GM19438 (cell line): ENCODE data around the gene SIRT5.

Experiments
- ATAC-seq: cut with Tn5 transposase; IDR thresholded peaks from one replicate; pipeline ENCODE4 v1.9.1; 2021; ENCODE audit warnings: low read depth; ENCODE audit not compliant: unreplicated experiment

SIRT5 gene

GRCh38 chr6:13624871-13625288 lies 50.5 kb downstream of the SIRT5 start:
- ATAC-seq, result no peak

DNA sequence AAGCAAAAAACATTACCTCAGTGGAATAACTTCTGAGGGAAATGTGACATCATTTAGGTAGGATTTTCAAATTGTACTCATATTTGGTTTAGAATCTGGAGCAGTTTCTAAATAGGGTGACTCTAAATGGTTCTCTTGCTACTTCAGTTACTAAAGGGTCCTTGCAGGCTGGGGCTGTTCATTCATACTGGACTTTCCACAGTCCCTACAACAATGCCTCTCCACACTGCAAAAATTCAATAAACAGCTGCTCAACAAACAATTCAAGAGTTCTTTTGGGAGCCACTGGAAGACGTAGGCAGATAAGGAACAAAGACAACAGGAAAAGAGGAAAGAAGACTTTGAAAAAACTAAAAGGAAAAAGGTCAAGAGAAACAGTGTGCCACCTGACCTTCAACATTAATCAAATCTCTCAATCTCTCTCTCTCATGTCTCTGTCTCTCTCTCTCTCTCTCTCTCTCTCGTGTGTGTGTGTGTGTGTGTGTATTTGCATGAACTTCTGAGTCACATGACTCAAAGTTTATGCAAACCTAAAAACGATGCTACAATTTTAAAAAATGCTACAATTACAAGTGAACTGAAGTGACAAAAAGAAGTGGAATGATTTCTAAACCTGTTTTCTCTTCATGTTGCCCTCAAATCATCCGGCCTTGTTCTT lies 55.2 kb downstream of the SIRT5 start:
- no peak for ATAC-seq

DNA sequence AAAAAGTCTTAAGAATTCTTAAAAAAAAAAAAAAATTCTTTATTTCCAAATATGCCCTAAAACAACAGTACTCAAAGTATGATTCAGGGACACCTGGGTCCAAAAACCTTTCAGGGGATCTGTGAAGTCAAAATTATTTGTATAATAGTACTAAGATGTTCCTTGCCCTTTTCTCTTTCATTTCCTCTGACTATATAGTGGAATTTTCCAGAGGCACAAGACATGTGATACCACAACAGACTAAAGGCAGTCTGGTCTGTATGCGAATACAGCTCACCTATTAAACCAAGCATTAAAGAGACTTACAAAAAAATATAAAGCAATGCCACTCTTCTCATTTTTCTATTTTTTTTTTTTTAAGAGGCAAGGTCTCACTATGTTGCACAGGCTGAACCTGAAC lies 56.1 kb downstream of the SIRT5 start:
- ATAC-seq, result no peak

DNA sequence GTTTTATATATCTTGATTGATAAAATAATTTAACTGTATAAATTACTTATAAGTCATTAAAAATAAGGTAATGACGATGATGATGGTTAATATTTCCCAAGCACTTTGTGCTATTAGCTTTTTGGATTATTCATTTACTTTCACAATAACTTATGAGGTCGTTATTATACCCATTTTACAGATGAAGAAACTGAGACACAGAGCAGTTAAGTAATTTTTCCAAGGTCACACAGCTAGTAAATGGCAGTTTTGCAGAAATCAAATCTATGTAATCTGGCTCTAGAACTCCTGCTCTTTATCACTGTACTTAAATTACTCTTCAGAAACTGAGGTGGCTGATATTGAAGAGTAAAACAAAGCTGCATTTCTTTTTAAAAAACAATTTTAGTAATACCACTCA lies 58.9 kb downstream of the SIRT5 start:
- ATAC-seq, result no peak

DNA sequence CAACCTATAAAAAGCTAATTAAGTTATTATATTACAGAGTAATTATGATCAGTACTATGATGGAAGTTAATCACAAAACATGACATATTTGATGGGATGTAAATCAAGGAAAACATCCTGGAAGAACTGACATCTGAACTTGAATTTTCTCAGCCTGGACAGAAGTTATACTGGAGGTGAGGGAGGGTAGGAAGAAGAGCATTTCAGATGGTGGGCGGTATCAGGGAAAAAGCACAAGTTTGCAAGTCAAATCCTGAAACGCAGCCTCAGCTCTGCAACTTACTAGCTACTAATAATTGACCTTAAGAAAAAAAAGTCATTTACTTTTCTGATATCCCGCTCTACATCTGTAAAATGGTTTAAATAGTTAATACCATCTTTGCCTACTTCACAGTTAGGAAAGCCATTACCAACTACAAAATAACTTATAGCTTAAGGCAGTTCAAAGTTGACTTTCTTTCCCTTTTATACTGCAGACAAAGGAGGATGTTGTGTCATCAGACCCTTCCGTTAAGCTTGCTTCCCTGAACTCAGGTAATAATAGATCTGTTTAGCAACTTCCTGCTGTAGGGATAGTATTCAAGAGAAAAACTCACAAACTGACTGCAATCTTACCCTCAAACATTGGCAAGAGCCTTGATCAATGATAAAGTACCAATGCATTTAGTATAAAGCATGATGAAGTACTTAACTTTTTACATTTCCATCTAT lies 61.7 kb downstream of the SIRT5 start:
- no peak for ATAC-seq

DNA sequence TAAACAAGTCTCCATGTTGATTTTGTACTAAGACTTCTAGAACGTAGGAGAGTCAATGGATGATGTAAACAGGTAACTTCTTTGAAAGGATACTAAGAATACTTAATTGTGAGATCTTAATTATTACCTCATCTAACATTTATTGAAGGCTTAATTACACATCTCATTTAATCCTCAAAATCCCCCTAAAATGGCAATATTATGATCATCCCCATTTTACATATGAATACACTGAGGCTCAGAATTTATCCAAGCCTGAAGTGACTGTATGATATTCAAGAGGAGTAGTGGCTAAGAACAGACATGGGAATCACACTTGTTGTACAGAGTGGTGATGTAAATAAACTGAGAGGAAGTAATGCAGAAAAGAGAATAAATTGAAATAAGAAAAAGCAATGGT lies 63.6 kb downstream of the SIRT5 start:
- no peak for ATAC-seq

- ATAC-seq, result no peak
Observed at GRCh38 chr6:13638626-13639025, 64.2 kb downstream of the SIRT5 start.

GRCh38 chr6:13641315-13641714 lies 66.9 kb downstream of the SIRT5 start:
- ATAC-seq, result no peak

DNA sequence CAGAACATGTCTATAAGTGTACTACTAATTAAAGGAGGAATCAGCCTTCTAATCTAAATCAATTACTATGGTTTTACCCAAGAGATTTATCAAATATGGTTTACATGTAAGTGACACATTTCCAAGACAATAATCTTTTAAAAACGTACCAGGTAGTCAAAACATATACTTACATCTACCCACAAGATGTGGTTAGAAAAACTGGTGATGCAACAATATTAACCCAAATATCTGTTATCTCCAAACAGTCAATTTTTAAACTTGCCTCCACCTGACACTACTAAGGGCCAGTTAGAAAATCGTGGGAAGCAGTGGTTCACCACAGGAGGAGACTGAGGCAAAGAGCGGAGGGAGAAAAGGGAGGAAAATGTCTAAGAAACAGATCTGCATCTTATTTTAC lies 68.7 kb downstream of the SIRT5 start:
- no peak for ATAC-seq

- no peak for ATAC-seq
Observed at GRCh38 chr6:13648850-13649249, 74.4 kb downstream of the SIRT5 start.

DNA sequence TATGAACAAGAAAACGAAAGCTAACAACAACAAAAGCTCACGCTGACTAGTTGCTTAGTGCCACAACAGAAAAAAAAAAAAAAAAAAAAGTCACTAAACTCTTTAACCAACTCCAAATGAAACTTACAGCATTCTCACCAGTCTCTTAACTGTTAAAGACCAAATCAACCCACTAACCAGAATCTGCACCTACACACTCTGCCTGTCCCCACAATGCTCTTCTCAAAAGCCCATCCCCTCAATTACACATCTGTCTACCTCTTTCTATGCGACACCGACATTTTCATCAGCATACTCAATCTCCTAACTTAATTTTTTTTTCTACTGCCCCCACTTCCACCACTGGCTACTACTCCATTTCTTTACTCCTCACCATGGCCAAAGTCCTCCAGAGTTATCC lies 75.0 kb downstream of the SIRT5 start:
- no peak for ATAC-seq

DNA sequence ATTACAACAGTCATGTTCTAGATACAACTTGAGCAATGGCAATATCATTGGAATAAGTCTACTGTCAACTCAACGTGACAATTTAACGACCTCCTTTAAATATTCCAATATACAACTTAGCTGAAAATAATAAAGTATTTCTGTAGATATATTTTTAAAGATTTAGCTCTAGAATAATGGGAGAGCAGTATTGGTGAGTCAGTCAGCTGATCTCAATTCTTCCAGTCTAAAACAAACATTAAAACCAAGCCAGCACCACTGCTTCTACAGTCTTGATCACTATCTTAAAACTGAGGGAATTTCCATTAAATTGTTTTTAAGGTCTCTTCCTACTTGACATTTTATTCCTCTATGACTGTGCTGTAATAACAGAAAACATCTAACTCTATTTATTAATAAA lies 78.9 kb downstream of the SIRT5 start:
- no peak for ATAC-seq

DNA sequence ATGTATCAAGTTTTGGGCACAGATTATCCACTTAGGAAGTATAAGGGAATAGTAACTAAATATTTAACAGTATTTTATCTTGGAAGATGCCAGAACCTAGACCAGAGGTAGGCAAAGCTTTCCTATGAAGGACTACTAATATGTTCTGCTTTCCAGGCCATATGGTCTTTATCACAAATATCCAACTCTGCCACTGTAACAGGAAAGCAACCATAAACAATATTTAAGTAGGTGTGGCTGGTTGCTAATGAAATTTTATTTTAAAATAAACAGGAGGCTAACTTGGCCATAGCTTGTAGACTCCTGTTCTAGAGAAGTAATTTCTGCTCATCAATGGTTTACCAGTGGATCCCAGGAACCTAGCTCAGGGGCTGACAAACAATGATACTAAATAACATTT lies 80.1 kb downstream of the SIRT5 start:
- ATAC-seq, result no peak

- ATAC-seq, result no peak
Observed at GRCh38 chr6:13655700-13656099, 81.3 kb downstream of the SIRT5 start.

DNA sequence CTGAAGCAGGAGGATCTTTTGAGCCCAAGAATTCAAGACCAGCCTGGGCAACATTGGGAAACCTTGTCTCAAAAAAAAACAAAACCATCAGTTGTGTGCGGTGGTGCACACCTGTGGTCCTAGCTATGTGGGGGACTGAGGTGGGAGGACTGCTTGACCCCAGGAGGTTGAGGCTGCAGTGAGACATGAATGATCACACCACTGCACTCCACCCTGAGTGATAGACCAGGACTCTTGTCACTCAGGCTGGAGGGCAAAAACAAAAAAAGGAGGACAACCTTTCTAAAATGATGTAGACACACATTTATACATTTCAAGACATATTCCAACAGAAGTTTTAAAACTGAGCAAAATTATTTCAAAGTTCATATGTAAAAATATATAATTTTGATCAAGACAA lies 85.9 kb downstream of the SIRT5 start:
- ATAC-seq, result no peak

DNA sequence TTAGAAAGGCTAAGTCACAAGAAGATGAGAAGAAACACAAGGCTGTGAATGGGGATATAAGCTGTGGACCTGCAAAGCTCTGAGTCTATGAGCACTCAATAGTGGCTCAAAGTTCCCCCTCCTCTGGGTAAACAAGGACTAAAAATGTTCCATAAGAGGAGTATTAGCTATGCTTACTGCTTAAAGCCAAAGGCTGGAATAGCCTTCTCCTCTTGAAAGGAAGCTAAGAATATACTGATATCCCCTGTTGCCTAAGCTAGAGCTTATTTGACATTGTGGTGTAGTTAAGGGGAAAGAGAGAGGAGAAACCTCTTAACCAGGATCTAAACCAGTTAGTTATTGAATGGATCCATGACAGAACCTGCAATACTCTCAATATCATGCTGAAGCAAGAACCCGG lies 86.5 kb downstream of the SIRT5 start:
- ATAC-seq, result no peak

- no peak for ATAC-seq
Observed at GRCh38 chr6:13661647-13662046, 87.2 kb downstream of the SIRT5 start.

- ATAC-seq, result no peak
Observed at GRCh38 chr6:13662651-13663334, 88.4 kb downstream of the SIRT5 start.

DNA sequence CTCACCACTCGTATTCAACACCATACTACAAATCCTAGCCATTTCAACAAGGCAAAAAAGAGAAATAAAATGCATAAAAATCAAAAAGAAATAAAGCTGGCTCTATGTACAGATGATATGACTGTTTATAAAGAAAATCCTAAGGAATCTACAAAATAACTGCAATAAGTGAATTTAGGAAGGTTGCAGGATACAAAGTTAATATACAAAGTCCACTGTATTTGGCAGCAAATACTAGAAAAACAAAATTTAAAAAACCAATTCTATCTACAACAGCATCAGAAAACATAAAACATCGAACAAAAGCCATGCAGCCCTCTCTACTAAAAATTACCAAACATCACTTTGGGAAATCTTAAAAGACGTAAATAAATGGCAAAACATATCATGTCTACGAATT lies 89.6 kb downstream of the SIRT5 start:
- no peak for ATAC-seq
